Ureter (tissue), 1 donor: ENCODE data around the gene LSM14B. TPM values are rescaled to one million over a fixed set of nuclear protein-coding genes. Genes with fewer than 3 reads are reported as not detected.

Experiments
- DNase-seq: peaks from one replicate; pipeline ENCODE4 v3.0.0-alpha.2; 2020; ENCODE audit warnings: low spot score
- total RNA-seq: library from RNA; stranded (reverse); gene quantifications from one replicate; pipeline ENCODE4 v1.2.4, GENCODE V29; 2023
- donor health status: DM: yes; HTN: yes; CAD: no.

LSM14B gene
- total RNA-seq, 1 donor from 2014 or later = 39.0 TPM

GRCh38 chr20:62163485-62163865 lies 41.2 kb downstream of the LSM14B start:
- no peak for DNase-seq

- no peak for DNase-seq
These were observed 41.9 kb downstream of the LSM14B start for GRCh38 chr20:62163986-62164762.

GRCh38 chr20:62164879-62165761 lies 42.8 kb downstream of the LSM14B start:
- DNase-seq = no peak

GRCh38 chr20:62165762-62166399 lies 43.6 kb downstream of the LSM14B start:
- DNase-seq = no peak

GRCh38 chr20:62167474-62167873 lies 45.2 kb downstream of the LSM14B start:
- DNase-seq = no peak

- DNase-seq = no peak
These were observed 45.8 kb downstream of the LSM14B start for GRCh38 chr20:62168061-62168460.

GRCh38 chr20:62168890-62169435 lies 46.7 kb downstream of the LSM14B start:
- no peak for DNase-seq

- no peak for DNase-seq
These were observed 48.3 kb downstream of the LSM14B start for GRCh38 chr20:62170536-62170935.

GRCh38 chr20:62171245-62171644 lies 49.0 kb downstream of the LSM14B start:
- no peak for DNase-seq

- DNase-seq = no peak
These were observed 50.4 kb downstream of the LSM14B start for GRCh38 chr20:62172666-62173065.

GRCh38 chr20:62174021-62174804 lies 51.9 kb downstream of the LSM14B start:
- no peak for DNase-seq

GRCh38 chr20:62174870-62175624 lies 52.8 kb downstream of the LSM14B start:
- no peak for DNase-seq

GRCh38 chr20:62175711-62176110 lies 53.4 kb downstream of the LSM14B start:
- no peak for DNase-seq

- no peak for DNase-seq
These were observed 54.6 kb downstream of the LSM14B start for GRCh38 chr20:62176866-62177265.

GRCh38 chr20:62177307-62177706 lies 55.0 kb downstream of the LSM14B start:
- no peak for DNase-seq

GRCh38 chr20:62178316-62179161 lies 56.3 kb downstream of the LSM14B start:
- no peak for DNase-seq

GRCh38 chr20:62179162-62179504 lies 56.9 kb downstream of the LSM14B start:
- no peak for DNase-seq

GRCh38 chr20:62181808-62182207 lies 59.5 kb downstream of the LSM14B start:
- DNase-seq = no peak
